Activated CD8-positive, alpha-beta memory T cell treated with anti-CD3 and anti-CD28 coated beads, Interleukin-2, amount 50 U/mL, for 24 hours (primary cell): Measurements from ENCODE around the gene ATCAY.
"Not testable (repeated sequence)": the region's sequence is repeated elsewhere in the genome, so short reads cannot be mapped to it uniquely, and the experiment has no call there.

Experiments used
- DNase-seq: peaks from one replicate; pipeline ENCODE4 v3.0.0-alpha.2; 2020; ENCODE audit errors: extremely low read depth

ATCAY gene

GRCh38 chr19:3902317-3902973, 22.0 kb downstream of the ATCAY start:
- DNase-seq, result no peak

DNA sequence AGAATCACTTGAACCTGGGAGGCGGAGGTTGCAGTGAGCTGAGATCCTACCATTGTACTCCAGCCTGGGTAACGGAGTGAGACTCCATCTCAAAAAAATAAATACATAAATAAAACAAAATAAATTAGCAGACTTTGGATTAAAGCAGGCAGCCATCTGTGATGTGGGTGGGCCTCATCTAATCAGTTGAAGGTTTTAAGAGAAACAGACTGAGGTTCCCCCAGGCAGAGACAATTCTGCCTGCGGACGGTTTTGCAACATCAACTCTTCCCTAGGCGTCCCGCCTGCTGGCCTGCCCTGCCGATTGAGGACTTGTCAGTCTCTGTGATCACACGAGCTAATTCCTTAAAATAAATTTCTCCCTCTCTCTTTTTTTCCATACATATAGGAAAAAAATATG, 23.7 kb downstream of the ATCAY start:
- DNase-seq, result no peak

DNA sequence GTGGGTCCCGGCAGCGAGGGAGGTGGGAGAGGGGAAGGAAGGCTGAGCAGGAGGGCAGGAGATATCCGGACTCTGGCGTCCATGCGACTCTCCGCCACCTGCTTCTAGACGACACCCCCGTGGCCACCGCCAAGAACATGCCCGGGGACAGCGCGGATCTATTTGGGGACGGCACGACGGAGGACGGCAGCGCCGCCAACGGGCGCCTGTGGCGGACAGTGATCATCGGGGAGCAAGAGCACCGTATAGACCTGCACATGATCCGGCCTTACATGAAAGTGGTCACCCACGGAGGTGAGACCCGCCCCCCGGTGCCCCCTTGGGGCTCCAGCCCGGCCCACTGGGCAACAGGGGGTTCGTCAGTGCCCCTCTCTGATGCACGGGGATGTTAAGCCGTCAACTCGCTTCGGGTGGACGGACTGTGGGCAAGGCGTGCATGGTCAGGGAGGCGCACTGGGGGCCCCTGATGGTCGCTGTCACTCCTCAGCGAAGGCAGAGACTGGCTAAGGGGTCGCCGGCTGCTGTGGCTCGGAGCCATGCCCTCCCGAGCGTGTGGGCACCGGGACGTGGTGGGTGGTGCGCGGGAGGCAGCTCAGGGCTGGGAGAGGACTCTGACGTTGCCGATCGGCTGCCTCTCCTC, 27.3 kb downstream of the ATCAY start:
- no peak for DNase-seq

DNA sequence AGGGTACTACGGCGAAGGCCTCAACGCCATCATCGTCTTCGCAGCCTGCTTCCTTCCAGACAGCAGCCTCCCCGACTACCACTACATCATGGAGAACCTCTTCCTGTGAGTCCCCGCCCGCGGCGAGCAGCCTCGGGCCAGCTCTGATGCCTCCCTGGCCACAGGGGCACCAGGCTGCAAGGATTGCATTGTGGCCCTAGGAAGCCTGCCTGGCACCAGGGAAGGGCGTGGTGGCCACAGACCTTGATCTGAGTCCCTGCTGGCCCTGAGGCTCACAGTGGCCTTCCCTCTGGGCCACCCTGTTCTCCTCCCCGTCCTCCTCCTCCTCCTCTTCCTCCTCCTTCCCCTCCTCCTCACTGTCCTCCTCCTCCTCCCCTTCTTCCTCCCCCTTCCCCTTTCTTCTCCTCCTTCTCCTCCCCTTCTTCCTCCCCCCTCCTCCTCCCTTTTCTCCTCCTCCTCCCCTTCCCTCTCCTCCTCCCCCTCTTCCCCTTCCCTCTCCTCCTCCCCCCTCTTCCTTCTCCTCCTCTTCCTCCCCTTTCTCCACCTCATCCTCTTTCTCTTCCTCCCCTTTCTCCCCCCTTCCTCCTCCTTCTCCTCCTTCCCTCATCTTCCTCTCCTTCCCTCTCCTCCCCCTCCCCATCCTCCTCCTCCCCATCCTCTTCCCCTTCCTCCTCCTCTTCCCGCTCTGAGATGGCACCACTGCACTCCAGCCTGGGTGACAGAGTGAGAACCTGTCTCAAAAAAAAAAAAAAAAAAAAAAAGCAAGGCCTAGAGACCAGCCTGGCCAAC, 28.0 kb downstream of the ATCAY start:
- no peak for DNase-seq

DNA sequence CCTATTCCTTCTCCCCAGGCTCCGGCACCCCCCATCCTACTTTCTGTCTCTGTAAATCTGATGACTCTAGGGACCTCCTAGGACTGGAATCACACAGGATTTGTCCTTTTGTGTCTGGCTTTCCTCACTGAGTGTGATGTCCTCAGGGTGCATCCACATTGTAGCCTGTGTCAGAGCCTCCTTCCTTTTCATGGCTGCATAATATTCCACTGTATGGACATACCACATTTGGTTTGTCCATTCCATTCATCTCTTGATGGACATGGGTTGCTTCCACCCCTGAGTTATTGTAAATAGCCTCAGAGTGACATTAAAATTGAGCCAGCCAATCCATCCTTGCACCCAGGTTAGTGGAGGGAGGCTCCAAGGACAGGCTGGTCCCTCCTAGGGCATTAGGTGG, 29.6 kb downstream of the ATCAY start:
- DNase-seq, result no peak

GRCh38 chr19:3914199-3914598, 33.7 kb downstream of the ATCAY start:
- DNase-seq, result no peak

GRCh38 chr19:3916033-3916432, 35.5 kb downstream of the ATCAY start:
- no peak for DNase-seq

GRCh38 chr19:3919793-3920192, 39.3 kb downstream of the ATCAY start:
- no peak for DNase-seq

DNA sequence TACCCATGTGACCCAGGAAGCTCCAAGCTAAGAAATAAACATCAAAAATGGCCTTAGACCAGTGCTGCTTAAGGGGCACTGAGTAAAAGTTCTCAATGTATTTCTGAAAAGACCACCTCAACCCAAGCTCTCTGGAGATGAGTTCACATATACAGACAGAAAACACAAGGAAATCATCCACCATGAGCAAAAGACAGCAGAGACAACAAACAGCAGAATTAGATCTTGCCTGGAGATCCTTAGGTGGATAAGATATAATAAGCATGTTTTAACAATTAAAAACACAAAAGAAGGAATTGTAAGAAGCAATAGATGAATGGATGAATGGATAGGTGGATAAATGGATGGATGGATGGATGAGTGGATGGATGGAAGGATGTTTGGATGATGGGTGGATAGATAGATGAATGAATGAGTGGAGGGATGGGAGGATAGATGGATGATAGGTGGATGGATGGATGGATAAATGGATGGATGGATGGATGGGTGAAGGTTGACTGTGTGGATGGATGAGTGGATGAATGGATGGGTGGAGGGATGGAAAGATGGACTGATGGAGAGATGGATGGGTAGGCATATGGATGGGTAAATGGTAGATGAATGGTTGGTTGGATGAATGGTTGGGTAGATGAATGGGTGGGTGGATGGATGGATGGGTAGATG, 42.7 kb downstream of the ATCAY start:
- no peak for DNase-seq

- no peak for DNase-seq
Measured at GRCh38 chr19:3923912-3924311, 43.4 kb downstream of the ATCAY start.

DNA sequence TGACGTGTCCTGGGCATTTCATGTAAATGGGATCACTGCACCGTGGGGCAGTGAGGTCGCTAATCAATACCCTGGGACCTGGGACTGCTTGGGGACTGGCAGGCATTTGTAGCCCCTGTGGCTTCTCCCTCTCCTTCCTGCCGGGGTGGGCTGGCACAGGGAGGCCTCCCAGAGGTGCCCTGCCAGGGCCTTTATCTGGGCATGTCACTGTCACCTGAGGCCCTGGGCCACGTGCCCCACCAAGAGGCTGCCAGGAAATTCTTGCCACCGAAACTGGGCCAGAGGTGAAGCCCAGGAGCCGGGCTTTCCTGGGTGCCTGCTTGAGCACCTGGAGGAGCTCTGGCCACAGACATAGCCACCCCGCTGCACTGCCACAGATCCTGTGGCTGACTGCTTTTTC, 50.6 kb downstream of the ATCAY start:
- DNase-seq, result no peak

GRCh38 chr19:3932931-3933810, 52.7 kb downstream of the ATCAY start, which contains the start of gene NMRK2:
Gene NMRK2 (plus strand): TSS chr19:3933069. CDS start chr19:3933672, 603 bp downstream.
- no peak for DNase-seq

GRCh38 chr19:3936506-3937442, 56.3 kb downstream of the ATCAY start:
- no peak for DNase-seq

- not testable (repeated sequence) for DNase-seq
Measured at GRCh38 chr19:3938300-3938950, 57.9 kb downstream of the ATCAY start.

DNA sequence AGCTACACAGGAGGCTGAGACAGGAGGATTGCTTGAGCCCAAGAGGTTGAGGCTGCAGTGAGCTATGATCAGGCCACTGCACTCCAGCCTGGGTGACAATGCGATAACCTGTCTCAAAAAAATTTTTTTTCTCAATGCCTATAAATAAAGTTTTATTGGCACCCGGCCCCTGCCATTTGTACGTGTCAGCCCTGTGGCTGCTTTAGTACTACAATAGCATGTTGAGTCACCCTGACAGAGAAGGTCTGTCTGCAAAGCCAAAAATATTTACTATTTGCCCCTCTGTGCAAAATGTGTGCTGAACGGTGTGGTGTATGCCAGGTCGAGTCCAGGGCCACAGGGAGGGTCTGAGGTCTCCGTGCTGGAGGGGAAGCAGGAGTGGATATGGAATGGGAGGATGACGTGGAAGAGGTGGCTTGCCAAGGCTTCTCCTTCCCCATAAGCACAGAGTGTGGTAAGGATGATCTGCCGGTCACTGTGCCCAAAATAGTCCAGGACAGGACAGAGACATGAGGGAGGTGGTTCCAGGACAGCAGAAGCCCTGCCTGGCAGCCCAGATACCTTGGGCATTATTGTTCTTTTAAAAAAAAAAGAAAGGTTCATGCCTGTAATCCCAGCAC, 62.4 kb downstream of the ATCAY start:
- DNase-seq, result no peak

GRCh38 chr19:3944018-3944721, 63.7 kb downstream of the ATCAY start:
- no peak for DNase-seq

DNA sequence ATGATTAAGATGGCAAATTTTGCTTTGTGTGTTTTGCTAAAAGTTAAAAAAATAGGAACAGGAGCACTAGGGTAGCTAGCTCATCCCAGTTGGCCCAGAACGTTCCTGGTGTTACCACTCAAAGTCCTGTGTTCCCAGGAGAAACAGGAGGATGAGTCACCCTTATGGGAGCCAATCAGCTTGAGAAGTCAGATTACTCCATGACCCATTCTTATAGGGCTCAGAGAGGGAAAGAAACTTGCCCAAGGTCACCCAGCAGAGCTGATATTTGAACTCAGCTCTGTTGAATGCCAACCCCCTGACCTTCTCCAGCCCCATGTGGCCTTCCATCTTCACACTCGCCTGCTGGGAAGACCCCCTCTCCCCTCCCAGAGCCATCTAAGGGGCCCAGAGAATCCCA, 65.4 kb downstream of the ATCAY start:
- DNase-seq, result no peak

DNA sequence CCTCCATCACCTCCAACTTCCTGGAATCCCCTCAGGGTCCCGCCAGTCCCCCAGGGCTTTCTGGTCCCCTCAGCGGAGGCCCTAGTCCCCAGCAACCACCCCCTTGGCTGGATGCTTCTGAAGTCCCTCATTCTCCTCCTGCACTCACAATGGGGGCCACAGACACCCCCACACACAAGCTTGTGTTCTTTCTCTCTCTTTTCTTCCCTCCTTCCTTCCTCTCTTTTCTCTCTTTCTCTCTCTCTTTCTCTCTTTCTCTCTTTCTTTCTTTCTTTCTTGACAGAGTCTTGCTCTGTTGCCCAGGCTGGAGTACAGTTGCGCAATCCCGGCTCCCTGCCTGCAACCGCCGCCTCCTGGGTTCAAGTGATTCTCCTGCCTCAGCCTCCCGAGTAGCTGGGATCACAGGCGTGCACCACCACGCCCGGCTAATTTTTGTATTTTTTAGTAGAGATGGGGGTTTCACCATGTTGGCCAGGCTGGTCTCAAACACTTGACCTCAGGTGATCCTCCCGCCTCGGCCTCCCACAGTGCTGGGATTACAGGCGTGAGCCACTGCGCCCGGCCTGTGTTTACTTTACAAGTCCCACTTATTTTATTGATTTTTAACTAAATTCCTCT, 66.9 kb downstream of the ATCAY start:
- not testable (repeated sequence) for DNase-seq
